HCT116 (cell line): ENCODE data around the gene NRROS. TPM values are rescaled to one million over a fixed set of nuclear protein-coding genes. Genes with fewer than 3 reads are reported as not detected.

Source experiments
- ATAC-seq: fragments of 200-7000 bp; cut with Tn5 transposase; 2 replicates; pipeline ENCODE4 v1.9.1; 2020; ENCODE audit warnings: mild to moderate bottlenecking, moderate library complexity
- BruUV-seq: library from RNA; stranded (reverse); fragments of 400-500 nt; replicated peaks from 2 replicates; lab custom pipeline; 2021; lab: Mats Ljungman, UMichigan
- CTCF ChIA-PET: fragments of 300-600 bp; sonication (Branson Sonifier 250); formaldehyde crosslinking; loops from one replicate; lab custom pipeline; 2021; ENCODE audit warnings: antibody characterized with exemption; lab: Charles Lee
- POLR2A ChIA-PET: fragments of 300-600, 350-600 bp; sonication (Branson Sonifier 250); formaldehyde crosslinking; loops from one replicate; lab custom pipeline; 2021; ENCODE audit warnings: antibody characterized with exemption; lab: Charles Lee
- RAD21 ChIA-PET, 2 experiments: fragments of 300-600 bp; sonication (Branson Sonifier 250); formaldehyde crosslinking; loops; one replicate each; lab custom pipeline; 2023; ENCODE audit warnings: low total read pairs in 2 of 2; ENCODE audit not compliant: uncharacterized antibody in 2 of 2, unreplicated experiment in 2 of 2, low non-redundant PET in 1 of 2; lab: Charles Lee
- DNase-seq: peaks from one replicate; pipeline ENCODE4 v3.0.0-alpha.2; 2010; ENCODE audit warnings: low read depth, low spot score
- H2AFZ ChIP-seq: fragments of 200-600 bp; shearing (Covaris generic), sonication (generic); 2 replicates; pipeline ENCODE4 v1.6.1; 2017; ENCODE audit warnings: low read depth, mixed run types, mixed read lengths, antibody characterized with exemption, low read length; ENCODE audit not compliant: poor library complexity, severe bottlenecking
- H3K27ac ChIP-seq: 2 replicates; pipeline ENCODE4 v1.5.1; 2012; ENCODE audit warnings: low read depth, low read length
- H3K27me3 ChIP-seq: fragments of 200-600 bp; sonication (generic); 2 replicates; pipeline ENCODE4 v1.6.1; 2016; ENCODE audit warnings: mixed run types, low read length, mixed read lengths; ENCODE audit not compliant: insufficient read depth
- H3K36me3 ChIP-seq, 2 experiments: fragments of 200-500 bp in 1 of 2; fragments of 200-600 bp in 1 of 2; sonication (Bioruptor generic) in 1 of 2; sonication (generic) in 1 of 2; 2 replicates each; pipeline versions ENCODE4 v1.5.1 to v1.6.1; 2014 to 2016; ENCODE audit warnings: low read length in 2 of 2, inconsistent platforms in 1 of 2, mixed read lengths in 1 of 2, mixed run types in 1 of 2; ENCODE audit not compliant: insufficient read depth in 2 of 2, control insufficient read depth in 1 of 2
- H3K4me1 ChIP-seq, 2 experiments: fragments of 200-600 bp in 1 of 2; sonication (generic) in 1 of 2; 2 replicates each; pipeline versions ENCODE4 v1.5.1 to v1.6.1; 2012 to 2017; ENCODE audit warnings: low read length in 2 of 2, inconsistent platforms in 1 of 2, mild to moderate bottlenecking in 1 of 2, mixed read lengths in 1 of 2, mixed run types in 1 of 2, moderate library complexity in 1 of 2; ENCODE audit not compliant: insufficient read depth in 2 of 2, control insufficient read depth in 1 of 2
- H3K4me2 ChIP-seq: fragments of 200-600 bp; sonication (generic); 2 replicates; pipeline ENCODE4 v1.6.1; 2017; ENCODE audit warnings: mixed run types, low read length, mixed read lengths
- H3K4me3 ChIP-seq, 2 experiments: fragments of 200-600 bp in 1 of 2; sonication (generic) in 1 of 2; replicated peaks in 1 of 2; 2 replicates each; pipeline ENCODE4 v1.5.1; 2011 to 2016; ENCODE audit warnings: low read length in 2 of 2, control low read depth in 1 of 2, low read depth in 1 of 2, mild to moderate bottlenecking in 1 of 2, mixed read lengths in 1 of 2, mixed run types in 1 of 2
- H3K79me2 ChIP-seq: fragments of 200-600 bp; sonication (generic); 2 replicates; pipeline ENCODE4 v1.6.1; 2017; ENCODE audit warnings: mild to moderate bottlenecking, mixed run types, low read length, moderate library complexity, mixed read lengths; ENCODE audit not compliant: insufficient read depth
- H3K9ac ChIP-seq: fragments of 200-600 bp; sonication (generic); 2 replicates; pipeline ENCODE4 v1.6.1; 2016; ENCODE audit warnings: low read length, mixed read lengths
- H3K9me2 ChIP-seq: fragments of 200-600 bp; sonication (generic), shearing (Covaris generic); 2 replicates; pipeline ENCODE4 v1.6.1; 2017; ENCODE audit warnings: mixed run types, mild to moderate bottlenecking, moderate library complexity; ENCODE audit not compliant: insufficient read depth
- H3K9me3 ChIP-seq, 2 experiments: fragments of 200-500 bp in 1 of 2; fragments of 200-600 bp in 1 of 2; sonication (Bioruptor generic) in 1 of 2; sonication (generic) in 1 of 2; 2 replicates each; pipeline ENCODE4 v1.6.1; 2014 to 2017; ENCODE audit warnings: low read length in 2 of 2, mixed read lengths in 2 of 2, inconsistent platforms in 1 of 2, low read depth in 1 of 2, mild to moderate bottlenecking in 1 of 2, mixed run types in 1 of 2, moderate library complexity in 1 of 2; ENCODE audit not compliant: control insufficient read depth in 1 of 2, insufficient read depth in 1 of 2
- H4K20me1 ChIP-seq: fragments of 200-600 bp; sonication (generic), shearing (Covaris generic); 2 replicates; pipeline ENCODE4 v1.6.1; 2017; ENCODE audit warnings: mixed run types, mild to moderate bottlenecking, moderate library complexity; ENCODE audit not compliant: insufficient read depth
- CBX3 ChIP-seq: IDR thresholded peaks from 2 replicates; pipeline ENCODE4 v1.6.1; 2012; ENCODE audit warnings: low read depth
- CEBPB ChIP-seq: IDR thresholded peaks from 2 replicates; pipeline ENCODE4 v1.6.1; 2012; ENCODE audit warnings: low read depth
- CTCF ChIP-seq, 3 experiments: fragments of 200-600 bp in 1 of 3; sonication (generic) in 1 of 3; IDR thresholded peaks in 2 of 3; conservative IDR thresholded peaks in 1 of 3; 2 replicates each; pipeline ENCODE4 v1.5.1; 2012 to 2017; ENCODE audit warnings: low read depth in 2 of 3, low read length in 2 of 3, antibody characterized with exemption in 1 of 3, borderline replicate concordance in 1 of 3, control low read depth in 1 of 3, mild to moderate bottlenecking in 1 of 3, mixed read lengths in 1 of 3, mixed run types in 1 of 3, moderate library complexity in 1 of 3; ENCODE audit not compliant: insufficient read depth in 1 of 3
- EGR1 ChIP-seq: IDR thresholded peaks from 2 replicates; pipeline ENCODE4 v1.6.1; 2012; ENCODE audit warnings: low read depth
- ELF1 ChIP-seq: IDR thresholded peaks from 2 replicates; pipeline ENCODE4 v1.6.1; 2012; ENCODE audit warnings: low read depth, borderline replicate concordance
- EZH2 ChIP-seq: fragments of 200-600 bp; sonication (generic); IDR thresholded peaks from 2 replicates; pipeline ENCODE4 v1.6.1; 2017; ENCODE audit warnings: antibody characterized with exemption, mixed run types
- EZH2phosphoT487 ChIP-seq: fragments of 200-600 bp; IDR thresholded peaks from 2 replicates; pipeline ENCODE4 v1.6.1; 2018; ENCODE audit warnings: antibody characterized with exemption, borderline replicate concordance
- FOSL1 ChIP-seq: IDR thresholded peaks from 2 replicates; pipeline ENCODE4 v1.6.1; 2012; ENCODE audit warnings: low read depth
- POLR2A ChIP-seq: IDR thresholded peaks from 2 replicates; pipeline ENCODE4 v1.7.0; 2011; ENCODE audit warnings: borderline replicate concordance; ENCODE audit not compliant: insufficient read depth, insufficient read length; ENCODE audit errors: extremely low read depth
- RAD21 ChIP-seq: IDR thresholded peaks from 2 replicates; pipeline ENCODE4 v1.6.1; 2012; ENCODE audit warnings: low read depth, mild to moderate bottlenecking
- SIN3A ChIP-seq: IDR thresholded peaks from 2 replicates; pipeline ENCODE4 v1.6.1; 2012; ENCODE audit warnings: low read depth
- SRF ChIP-seq: IDR thresholded peaks from 2 replicates; pipeline ENCODE4 v1.6.1; 2012; ENCODE audit warnings: low read depth
- YY1 ChIP-seq: IDR thresholded peaks from 2 replicates; pipeline ENCODE4 v1.6.1; 2011; ENCODE audit warnings: low read length, low read depth, moderate library complexity, mild to moderate bottlenecking; ENCODE audit not compliant: insufficient replicate concordance; ENCODE audit errors: extremely low read depth
- ZBTB33 ChIP-seq: IDR thresholded peaks from 2 replicates; pipeline ENCODE4 v1.6.1; 2011; ENCODE audit warnings: mild to moderate bottlenecking, low read length, moderate library complexity; ENCODE audit not compliant: insufficient replicate concordance; ENCODE audit errors: extremely low read depth
- ZFX ChIP-seq: fragments of 450-650 bp; IDR thresholded peaks from 2 replicates; pipeline ENCODE4 v1.6.1; 2017
- ZNF274 ChIP-seq: fragments of 200-500 bp; sonication (Bioruptor generic); IDR thresholded peaks from 2 replicates; pipeline ENCODE4 v1.6.1; 2014; ENCODE audit warnings: mild to moderate bottlenecking, low read depth, low read length, inconsistent platforms
- intact Hi-C: fragments of 100-400 bp; cut with micrococcal nuclease; formaldehyde crosslinking; loops from 2 replicates; pipeline ENCODE4 v1.10.0; 2022
- total RNA-seq: library from RNA; stranded (reverse); gene quantifications from one replicate; pipeline ENCODE4 v1.2.1, GENCODE V29; 2021; ENCODE audit not compliant: unreplicated experiment

NRROS gene
- total RNA-seq, 1 experiment from 2014 or later = 0.12 TPM

GRCh38 chr3:196654735-196655090 is 15.2 kb downstream of the NRROS start:
- ATAC-seq = no peak
- no peaks in the 10 kb centered on the region for H3K9me2 ChIP-seq
- no peak overlapping the region for H2AFZ ChIP-seq
- H3K4me2 ChIP-seq = no peak overlapping the region
- CTCF ChIA-PET = no interaction called here
- H3K27ac ChIP-seq = no peak overlapping the region
- H3K79me2 ChIP-seq = no peaks in the 10 kb centered on the region
- TF ChIP-seq CBX3 (no peak), EZH2 (no peak), CTCF (IDR thresholded peaks at IDR 0.05 in 2 of 3, conservative IDR thresholded peaks at IDR 0.05 in 1 of 3; ENCODE audit: borderline replicate concordance in 1 of 3, insufficient read depth in 1 of 3, low read depth in 2 of 3, low read length in 2 of 3) (no peak), ZFX (no peak), RAD21 (no peak), EZH2phosphoT487 (no peak), FOSL1 (no peak), CEBPB (no peak), ZBTB33 (no peak), EGR1 (no peak), POLR2A (no peak), SRF (no peak), ZNF274 (no peak), ELF1 (no peak), YY1 (no peak), SIN3A (no peak)
- DNase-seq = no peak
- no peaks in the 10 kb centered on the region for H3K27me3 ChIP-seq
- H3K4me3 ChIP-seq = no peak overlapping the region
- no peak overlapping the region for H3K9ac ChIP-seq
- H4K20me1 ChIP-seq = no peaks in the 10 kb centered on the region
- peaks cover 7 to 9% of the 10 kb centered on the region in 2 experiments; a peak in 3 of 4 replicates for H3K4me1 ChIP-seq
- intact Hi-C loops = no loop called here
- no peaks in the 10 kb centered on the region for H3K9me3 ChIP-seq
- H3K36me3 ChIP-seq = no peaks in the 10 kb centered on the region
- no TSS peak for BruUV-seq
- POLR2A ChIA-PET = no interaction called here
- RAD21 ChIA-PET = no interaction called here
